ENCODE measurements around the gene NRARP.

GRCh38 chr9:137333016-137333671 is 31.1 kb upstream of the NRARP start:
- TF ChIP-seq CTCF (IDR thresholded peaks at IDR 0.05) (no peak), POLR2A (IDR thresholded peaks at IDR 0.05) (no peak)
